RCC 7860 (cell line): ENCODE results near the gene PTGDR2.

ENCODE experiments used
- DNase-seq: peaks from one replicate; pipeline ENCODE4 v3.0.0-alpha.2; 2015; ENCODE audit warnings: low spot score
- FAIRE-seq: peaks from 2 replicates; lab custom pipeline; 2012; peaks lifted over from hg19 to GRCh38; lab: Jason Lieb, UNC

PTGDR2 gene

DNA sequence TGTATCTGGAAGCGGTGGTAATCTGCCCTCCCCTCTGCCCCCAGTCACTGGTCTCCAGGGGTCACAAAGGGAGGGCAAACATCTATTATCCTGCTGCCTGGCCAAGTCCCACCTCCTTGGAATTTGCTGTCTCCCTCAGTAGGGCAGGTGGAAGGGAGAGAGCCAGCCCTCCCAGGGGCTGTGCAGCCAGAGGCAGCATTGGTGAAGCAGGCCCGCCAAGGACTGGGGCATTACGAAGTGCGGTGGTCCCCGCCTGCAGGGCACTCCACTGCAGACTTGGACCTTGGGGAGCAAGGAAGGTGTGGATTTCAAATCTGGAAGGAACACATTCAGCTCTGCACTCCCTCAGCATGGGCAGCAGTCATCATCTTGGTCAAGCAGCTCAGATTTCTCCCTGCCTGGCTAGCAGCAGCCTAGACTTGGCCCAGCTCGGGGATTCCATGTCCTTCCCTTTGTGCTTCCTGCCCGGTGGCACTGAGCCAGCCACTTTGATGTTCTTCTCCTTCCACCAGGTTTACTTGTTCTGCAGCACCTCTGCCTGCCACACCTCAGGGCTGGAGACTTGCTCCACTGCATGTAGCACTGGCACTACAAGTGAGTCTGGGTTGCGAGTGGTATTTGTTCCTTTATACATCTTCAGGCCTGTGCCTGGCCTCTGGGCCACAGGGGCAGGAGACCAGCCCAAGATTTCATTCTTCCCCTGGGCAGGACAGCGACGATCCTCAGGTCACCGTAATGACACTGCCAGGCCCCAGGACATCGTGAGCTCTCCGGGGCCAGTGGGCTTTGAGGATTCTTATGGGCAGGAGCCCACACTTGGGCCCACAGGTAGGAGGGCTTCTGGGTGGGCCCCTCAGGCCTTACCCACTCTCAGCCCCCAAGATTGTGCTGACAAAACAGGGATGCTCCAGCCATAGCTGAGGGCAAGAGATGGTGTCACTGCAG lies 18.9 kb upstream of the PTGDR2 start:
- no peak for FAIRE-seq
- no peak for DNase-seq

- FAIRE-seq (no peak), DNase-seq (no peak)
Observed at GRCh38 chr11:60873533-60873932, 17.8 kb upstream of the PTGDR2 start.

- peak; percentile 77 for FAIRE-seq
- peak; percentile 85 for DNase-seq
Observed at GRCh38 chr11:60872961-60873524, 17.3 kb upstream of the PTGDR2 start.

- FAIRE-seq (no peak), DNase-seq (peak; percentile 33)
Observed at GRCh38 chr11:60872124-60872960, 16.6 kb upstream of the PTGDR2 start.

GRCh38 chr11:60871378-60872061 lies 15.8 kb upstream of the PTGDR2 start:
- no peak for FAIRE-seq
- DNase-seq = no peak

GRCh38 chr11:60870733-60871377 lies 15.1 kb upstream of the PTGDR2 start:
- FAIRE-seq (no peak), DNase-seq (no peak)

- FAIRE-seq (no peak), DNase-seq (no peak)
Observed at GRCh38 chr11:60870276-60870675, 14.5 kb upstream of the PTGDR2 start.

DNA sequence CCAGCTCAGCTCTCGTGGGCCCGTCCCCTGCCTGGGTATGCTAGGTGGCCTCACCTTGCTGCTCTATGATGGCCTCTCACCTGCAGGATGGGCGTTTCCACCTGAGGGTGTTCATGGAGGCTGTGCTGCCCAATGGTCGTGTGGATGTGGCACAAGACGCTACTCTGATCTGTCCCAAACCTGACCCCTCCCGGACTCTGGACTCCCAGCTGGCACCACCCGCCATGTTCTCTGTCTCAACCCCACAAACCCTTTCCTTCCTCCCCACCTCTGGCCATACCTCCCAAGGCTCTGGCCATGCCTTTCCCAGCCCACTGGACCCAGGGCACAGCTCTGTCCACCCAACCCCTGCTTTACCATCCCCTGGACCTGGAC lies 13.7 kb upstream of the PTGDR2 start:
- FAIRE-seq (no peak), DNase-seq (no peak)

DNA sequence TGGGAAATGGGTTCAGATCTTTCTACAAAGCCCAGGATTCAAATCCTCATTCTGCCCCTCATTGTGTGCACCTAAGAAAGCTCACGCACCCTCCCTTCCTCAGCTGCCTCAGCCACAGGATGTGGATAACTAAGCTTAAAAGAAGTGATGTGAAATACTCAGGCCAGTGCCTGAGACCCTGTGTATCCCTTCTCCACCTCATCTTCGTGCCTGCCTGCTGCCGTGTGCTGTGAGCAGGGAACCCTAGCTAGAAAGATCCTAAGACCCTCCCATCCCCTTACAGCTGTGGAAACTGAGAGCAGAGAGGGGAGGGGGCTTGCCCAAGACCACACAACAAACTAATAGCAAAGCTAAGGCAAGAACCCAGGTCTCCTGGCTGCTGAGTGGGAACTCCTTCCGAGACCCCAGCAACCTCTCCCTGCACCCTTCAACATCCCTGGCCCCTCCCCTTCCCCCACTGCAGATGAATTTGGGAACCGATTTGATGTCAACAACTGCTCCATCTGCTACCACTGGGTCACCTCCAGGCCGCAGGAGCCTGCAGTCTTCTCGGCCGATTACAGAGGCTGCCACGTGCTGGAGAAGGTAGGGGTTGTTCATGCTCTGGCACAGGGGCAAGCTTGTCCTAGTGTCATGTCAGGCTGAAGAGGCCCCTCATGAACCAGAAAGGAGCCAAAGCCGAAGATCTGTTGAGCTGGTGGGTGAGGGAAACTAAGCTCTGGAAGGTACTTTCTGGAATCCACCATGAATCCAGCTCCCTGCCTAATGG lies 13.1 kb upstream of the PTGDR2 start:
- DNase-seq = no peak
- no peak for FAIRE-seq

GRCh38 chr11:60867871-60868681 lies 12.3 kb upstream of the PTGDR2 start:
- no peak for DNase-seq
- FAIRE-seq = no peak

DNA sequence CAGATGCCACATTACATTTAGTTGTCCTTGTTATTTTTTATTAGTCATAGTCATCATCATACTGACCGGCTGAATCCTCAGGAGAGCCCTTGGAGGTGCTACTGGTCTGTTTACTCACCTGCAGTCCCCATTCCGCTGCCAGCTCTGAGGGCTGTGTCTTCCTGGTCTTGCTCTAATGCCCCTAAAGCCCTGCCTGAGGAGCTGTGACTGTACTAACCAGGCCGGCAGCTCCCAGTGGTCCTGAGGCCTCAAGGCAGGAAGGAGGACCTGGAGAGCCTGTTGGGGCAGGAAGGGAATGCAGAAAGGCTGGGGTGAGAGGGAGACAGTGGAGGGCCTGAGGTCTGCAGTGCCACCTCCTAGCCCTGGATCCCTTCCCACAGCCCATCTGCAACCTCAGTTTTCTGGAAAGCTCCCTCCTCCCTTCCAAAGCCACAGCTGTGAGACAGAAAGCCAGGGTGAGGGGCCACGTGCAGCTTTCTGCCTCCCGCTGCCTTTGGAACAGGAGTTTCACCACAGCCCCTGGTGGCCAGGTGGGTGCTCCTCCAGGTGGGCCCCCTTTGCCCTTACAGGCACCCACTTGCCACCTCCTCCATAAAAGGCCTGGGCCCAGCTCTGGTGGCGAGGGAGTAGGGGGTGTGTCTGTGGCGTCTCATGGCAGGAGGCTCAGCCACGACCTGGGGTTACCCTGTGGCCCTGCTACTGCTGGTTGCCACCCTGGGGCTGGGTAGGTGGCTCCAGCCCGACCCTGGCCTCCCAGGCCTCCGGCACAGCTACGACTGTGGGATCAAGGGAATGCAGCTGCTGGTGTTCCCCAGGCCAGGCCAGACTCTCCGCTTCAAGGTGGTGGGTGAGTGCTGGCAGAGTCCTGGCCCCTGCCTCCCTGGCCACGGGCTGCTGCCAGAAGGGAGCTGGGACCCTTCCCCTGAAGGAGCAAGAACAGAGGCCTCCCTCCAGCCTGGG lies 11.4 kb upstream of the PTGDR2 start, which contains the start of gene ZP1:
Gene ZP1, plus strand, starts transcription at position 632 of the 960 bp plus-strand sequence. Its CDS starts 20 bp downstream, at position 652.
- no peak for DNase-seq

DNA sequence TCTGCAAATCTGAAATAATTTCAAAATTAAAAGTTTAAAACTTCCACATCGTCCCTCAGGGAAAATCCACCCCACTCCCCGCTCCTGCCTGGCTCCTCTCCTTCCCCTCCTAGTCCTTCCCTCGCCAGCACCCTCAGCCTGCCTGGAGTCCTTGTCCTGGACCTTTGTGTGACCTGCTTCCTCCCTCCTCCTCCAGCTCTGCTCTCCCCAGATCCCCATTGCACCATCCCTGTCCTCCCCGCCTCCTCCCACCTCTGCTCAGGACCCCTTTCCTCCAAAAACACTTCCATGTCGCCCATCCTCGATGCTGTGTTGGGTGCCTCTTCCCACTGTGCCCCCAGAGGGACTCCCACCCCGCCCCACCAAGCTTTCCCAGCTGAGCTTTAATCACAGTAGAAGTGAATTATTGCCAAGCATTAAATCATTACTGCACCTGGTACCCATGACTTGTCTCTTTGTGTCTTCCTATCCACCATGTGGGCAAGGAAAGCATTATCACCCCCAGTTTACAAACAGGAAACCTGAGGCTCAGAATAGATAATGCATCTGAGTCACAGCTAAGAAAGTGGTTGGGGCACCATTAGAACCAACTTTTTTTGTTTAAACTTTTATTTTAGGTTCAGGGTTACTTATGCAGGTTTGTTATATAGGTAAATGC lies 9.2 kb upstream of the PTGDR2 start:
- no peak for DNase-seq
- FAIRE-seq = no peak

More for the DNA sequence above, 11.4 kb upstream of the PTGDR2 start, which contains the start of gene ZP1:
- FAIRE-seq = no peak

DNA sequence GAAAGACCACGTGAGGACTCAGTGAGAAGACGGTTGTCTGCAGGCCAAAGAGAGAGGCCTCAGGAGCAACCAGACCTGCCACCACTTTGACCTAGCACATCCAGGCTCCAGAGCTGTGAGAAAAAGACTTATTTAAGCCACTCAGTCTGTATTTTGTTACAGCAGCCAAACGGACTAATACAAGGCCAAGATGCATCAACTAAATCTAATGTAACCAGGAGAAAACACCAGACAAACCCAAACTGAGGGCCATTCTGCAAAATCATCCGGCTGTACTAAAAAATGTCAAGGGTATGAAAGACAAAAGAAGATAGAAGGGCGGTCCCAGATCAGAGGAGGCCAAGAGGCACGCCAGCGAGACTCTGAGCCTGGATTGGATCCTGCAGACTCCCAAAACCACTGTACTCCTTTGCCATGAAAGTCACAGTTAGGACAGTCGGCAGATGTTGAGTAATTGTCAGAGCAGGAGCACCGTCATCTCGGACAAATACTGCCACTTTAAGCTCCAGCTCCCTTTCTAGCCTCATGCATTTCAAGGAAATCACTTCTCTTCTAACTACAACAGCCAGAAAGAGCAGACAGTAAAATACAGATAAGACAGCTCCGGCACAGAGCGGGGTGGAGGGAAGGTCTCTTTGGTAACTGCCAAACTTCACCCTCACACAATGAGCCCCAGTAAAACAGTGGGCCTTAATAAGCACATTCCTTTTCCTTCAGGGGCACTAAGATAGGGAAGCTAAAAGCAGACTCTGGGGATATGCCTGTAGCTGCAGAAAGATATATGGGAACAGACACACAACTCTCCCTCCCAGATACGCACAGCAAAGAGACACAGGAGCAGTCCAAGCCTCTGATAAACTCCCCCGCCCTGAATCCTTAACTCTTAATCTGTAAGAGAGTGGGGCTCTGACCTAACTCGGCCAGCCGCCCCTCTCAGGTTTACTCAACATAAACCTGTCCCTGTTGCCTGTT lies 8.1 kb upstream of the PTGDR2 start:
- FAIRE-seq = no peak
- no peak for DNase-seq

DNA sequence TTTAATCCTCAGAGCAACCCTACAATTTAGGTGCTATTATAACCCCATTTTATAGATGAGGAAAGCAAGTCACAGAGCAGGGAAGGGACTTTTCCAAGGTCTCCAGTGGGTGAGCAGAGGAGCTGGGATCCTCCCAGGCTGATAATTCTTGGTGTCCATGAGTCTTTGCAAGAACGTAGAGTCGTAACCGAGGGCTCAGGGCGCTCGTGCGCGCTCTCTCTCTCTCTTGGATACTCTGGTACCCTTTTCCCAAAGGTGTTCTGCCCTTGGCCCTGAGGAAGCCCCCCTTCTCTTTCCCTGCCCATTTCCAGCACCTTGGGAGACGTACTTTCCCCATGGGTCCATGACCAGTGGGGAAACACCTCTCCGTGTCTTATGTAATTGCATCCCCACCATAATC lies 6.4 kb upstream of the PTGDR2 start:
- FAIRE-seq (no peak), DNase-seq (no peak)

DNA sequence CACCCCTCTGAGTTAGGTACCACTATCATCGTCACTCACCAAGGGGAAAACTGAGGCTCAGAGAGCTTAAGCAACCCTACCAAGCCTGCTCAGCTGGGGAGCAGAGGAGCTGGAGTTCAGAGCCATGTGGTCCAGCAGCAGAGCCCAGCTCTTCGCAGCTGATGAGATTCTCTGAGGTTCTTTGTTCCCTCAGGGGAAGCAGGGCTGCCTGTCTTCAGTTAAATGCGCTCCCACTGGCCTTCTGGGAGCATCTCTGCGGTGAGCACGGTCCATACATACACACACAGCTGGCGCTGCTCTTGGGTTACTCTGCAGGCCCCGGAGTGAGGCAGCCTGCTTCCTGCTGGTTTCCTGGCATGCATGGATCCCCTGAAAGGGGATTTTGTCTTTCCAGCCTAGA lies 5.2 kb upstream of the PTGDR2 start:
- no peak for DNase-seq
- FAIRE-seq = no peak
